LNCaP clone FGC (cell line): ENCODE measurements around the gene WDR35.
A peak's percentile ranks its signal among the peaks of the same experiment; 100 is the strongest.

Source experiments
- DNase-seq: peaks from one replicate; pipeline ENCODE4 v3.0.0-alpha.2; 2011; ENCODE audit warnings: low read depth
- H3K4me3 ChIP-seq: 2 replicates; pipeline ENCODE4 v1.5.1; 2011; ENCODE audit warnings: mild to moderate bottlenecking, low read depth, low read length, control low read depth
- CTCF ChIP-seq: IDR thresholded peaks from 2 replicates; pipeline ENCODE4 v1.5.1; 2012; ENCODE audit warnings: mild to moderate bottlenecking; ENCODE audit not compliant: control insufficient read depth, insufficient read depth; ENCODE audit errors: extremely low read depth

The WDR35 gene

DNA sequence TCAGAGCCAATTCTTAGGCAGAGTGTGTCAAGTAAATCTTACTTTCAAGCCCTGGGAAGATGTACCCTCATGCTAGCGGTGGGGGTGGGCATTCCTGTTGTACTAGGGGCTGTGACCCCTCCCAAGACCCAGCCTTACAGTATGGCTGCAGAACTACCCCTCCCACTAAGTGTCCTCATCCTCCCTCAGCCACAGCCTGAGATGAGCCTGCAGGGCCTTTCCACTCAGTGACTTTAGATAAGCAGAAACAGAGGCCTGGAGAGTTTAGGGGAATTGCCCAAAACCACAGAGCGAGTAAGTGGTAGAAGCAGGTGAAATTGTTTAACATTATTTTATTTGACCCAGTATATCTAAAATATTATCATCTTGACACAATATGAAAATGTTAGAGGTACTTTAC is 124.8 kb downstream of the WDR35 start:
- TF ChIP-seq CTCF = no peak
- no peak for DNase-seq
- no peak overlapping the region for H3K4me3 ChIP-seq

GRCh38 chr2:19864381-19864780 is 125.5 kb downstream of the WDR35 start:
- TF ChIP-seq CTCF = no peak
- H3K4me3 ChIP-seq = no peak overlapping the region
- DNase-seq = no peak

DNA sequence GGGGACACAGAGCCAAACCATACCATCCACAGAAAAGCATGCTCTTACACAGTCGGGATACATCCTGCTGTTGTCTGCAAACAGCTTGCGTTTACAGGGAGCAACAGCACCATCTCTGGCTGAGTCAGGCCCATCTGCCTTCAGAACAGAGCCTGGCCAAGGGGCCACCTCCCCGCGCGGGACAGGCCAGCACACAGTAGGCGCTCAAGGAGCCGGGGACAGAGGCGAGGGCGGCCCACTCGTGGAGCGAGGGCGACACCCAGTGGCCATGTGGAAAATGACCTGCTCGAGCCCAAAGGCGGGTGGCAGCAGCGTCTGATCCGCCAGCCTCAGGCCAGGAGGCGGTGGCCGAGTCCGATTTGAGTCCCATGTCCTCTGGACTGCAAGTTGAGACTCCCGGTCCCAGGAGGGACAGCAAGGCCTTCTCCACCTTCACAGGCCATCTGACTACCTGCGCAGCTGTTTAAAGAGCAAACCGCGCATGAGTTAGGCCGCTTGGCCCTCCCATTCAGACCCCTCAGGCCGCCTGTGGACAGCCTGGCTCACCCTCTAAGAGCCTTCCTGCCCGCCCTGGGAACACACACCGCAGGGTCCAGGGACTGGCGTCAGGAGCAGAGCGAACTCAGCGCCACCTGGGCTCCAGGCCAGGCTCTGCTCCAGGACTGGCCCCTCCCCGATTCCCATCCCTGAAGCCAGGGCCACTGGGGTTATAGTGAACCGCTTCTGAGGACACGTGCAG is 126.4 kb downstream of the WDR35 start:
- no peak for DNase-seq
- peak; percentile 88 for TF ChIP-seq CTCF
- no peak overlapping the region for H3K4me3 ChIP-seq

DNA sequence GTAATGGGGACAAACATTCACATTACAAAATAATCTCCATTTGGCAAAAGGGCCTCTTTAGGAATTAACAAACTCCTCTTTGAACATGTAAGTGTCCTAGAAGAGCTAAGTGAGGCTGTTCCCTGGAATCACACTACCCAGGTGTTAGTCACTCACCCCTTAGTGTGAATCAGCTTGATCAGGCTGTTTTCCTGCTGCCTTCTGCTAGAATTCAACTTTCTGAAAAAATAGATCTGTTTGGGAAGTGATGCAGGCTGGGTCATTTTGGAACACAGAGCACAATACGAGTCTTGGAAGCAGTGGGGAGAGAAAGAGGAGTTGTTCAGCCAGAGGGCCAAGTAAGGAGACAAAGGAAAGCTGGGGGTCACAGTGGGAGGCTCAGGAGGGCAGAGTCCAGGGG is 128.1 kb downstream of the WDR35 start:
- TF ChIP-seq CTCF = no peak
- no peak overlapping the region for H3K4me3 ChIP-seq
- DNase-seq = no peak
